ENCODE measurements around the gene CDK5. TPM values are rescaled to one million over a fixed set of nuclear protein-coding genes. Genes with fewer than 3 reads are reported as not detected.

The CDK5 gene
- total RNA-seq, 1 donor, result 17.0 TPM

DNA sequence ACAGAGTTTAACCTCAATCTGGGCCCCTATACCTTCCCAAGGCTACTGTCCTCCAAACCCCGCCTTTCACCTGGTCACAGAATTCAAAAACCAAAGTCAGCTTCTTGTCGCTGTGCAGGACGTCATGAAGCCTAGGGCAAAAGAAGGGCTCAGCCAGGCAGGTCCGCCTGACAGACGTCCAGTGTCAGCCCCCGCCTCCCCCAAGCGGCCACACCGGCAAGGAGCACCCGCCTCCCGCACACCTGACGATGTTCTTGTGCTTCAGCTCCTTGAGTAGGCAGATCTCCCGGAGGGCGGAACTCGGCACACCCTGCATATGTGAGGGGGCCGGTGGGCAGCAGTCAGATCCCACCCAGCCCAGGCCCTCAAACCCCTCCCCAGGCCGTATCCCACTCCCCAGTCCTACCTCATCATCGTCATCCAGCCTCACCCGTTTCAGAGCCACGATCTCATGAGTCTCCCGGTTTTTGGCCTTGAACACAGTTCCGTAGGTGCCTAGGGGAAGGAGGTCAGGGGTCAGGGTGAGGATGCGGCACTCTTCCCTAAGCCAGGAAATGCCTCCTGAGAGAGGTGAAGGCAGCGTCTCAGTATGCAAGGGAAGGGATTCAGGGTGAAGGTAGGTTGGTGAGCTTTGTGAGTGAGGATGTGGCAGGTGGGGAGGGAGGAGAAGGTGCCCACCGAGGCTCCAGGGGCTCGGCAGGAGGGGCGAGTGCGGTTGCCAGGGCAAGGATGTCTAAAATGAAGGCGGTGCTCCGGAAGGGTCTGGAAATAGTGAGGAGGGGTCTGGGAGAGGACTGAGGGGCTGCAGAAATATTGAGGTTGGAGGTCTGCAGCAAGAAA, 811 bp downstream of the CDK5 start:
- Histone ChIP-seq H3K79me2 (ENCODE audit: insufficient read depth, low read length) (peaks cover 20% of the 10 kb centered on the region), H3K4me3 (ENCODE audit: insufficient read depth, low read length) (peak overlapping the region; percentile 91), H3K9me3 (ENCODE audit: low read depth, low read length) (no peaks in the 10 kb centered on the region), H3K4me2 (ENCODE audit: insufficient read depth, low read length) (peak overlapping the region; percentile 100), H4K20me1 (ENCODE audit: insufficient read depth, low read length) (peaks cover 19% of the 10 kb centered on the region), H3K36me3 (ENCODE audit: insufficient read depth, low read length) (peaks cover 4% of the 10 kb centered on the region), H3K4me1 (ENCODE audit: insufficient read depth, low read length) (peaks cover 39% of the 10 kb centered on the region), H3K27ac (ENCODE audit: low read depth, low read length) (no peak overlapping the region), H3K27me3 (ENCODE audit: insufficient read depth, low read length) (no peaks in the 10 kb centered on the region), H2AFZ (ENCODE audit: low read length) (peak overlapping the region; percentile 53)
- DNase-seq (ENCODE audit: insufficient read length, low spot score, missing footprints), result peak; percentile 72
- TF ChIP-seq, protein P1, sequence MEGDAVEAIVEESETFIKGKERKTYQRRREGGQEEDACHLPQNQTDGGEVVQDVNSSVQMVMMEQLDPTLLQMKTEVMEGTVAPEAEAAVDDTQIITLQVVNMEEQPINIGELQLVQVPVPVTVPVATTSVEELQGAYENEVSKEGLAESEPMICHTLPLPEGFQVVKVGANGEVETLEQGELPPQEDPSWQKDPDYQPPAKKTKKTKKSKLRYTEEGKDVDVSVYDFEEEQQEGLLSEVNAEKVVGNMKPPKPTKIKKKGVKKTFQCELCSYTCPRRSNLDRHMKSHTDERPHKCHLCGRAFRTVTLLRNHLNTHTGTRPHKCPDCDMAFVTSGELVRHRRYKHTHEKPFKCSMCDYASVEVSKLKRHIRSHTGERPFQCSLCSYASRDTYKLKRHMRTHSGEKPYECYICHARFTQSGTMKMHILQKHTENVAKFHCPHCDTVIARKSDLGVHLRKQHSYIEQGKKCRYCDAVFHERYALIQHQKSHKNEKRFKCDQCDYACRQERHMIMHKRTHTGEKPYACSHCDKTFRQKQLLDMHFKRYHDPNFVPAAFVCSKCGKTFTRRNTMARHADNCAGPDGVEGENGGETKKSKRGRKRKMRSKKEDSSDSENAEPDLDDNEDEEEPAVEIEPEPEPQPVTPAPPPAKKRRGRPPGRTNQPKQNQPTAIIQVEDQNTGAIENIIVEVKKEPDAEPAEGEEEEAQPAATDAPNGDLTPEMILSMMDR (IDR thresholded peaks at IDR 0.05; ENCODE audit: extremely low read depth, low read depth, low read length), result no peak

DNA sequence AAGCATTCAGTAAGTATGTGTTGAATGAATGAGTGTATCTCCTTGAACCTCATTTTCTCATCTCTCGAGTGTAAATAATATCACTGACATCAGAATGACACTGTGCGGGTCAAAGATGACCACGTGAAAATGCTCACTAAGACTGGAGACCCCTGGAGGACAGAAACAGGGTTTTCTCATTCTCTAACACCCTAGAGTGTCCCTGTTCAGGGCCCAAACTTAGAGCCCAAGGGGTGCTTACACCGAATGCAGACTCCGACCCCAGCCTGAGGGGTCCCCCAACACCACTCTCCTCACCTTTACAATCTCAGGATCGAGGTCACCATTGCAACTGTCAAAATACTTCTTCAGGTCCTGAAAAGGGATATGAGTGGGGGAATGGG, 1.4 kb downstream of the CDK5 start:
- peaks cover 4% of the 10 kb centered on the region for H3K36me3 ChIP-seq (ENCODE audit: insufficient read depth, low read length)
- H4K20me1 ChIP-seq (ENCODE audit: insufficient read depth, low read length), result peaks cover 16% of the 10 kb centered on the region
- no peaks in the 10 kb centered on the region for H3K9me3 ChIP-seq (ENCODE audit: low read depth, low read length)
- H3K4me3 ChIP-seq (ENCODE audit: insufficient read depth, low read length), result no peak overlapping the region
- H2AFZ ChIP-seq (ENCODE audit: low read length), result no peak overlapping the region
- H3K79me2 ChIP-seq (ENCODE audit: insufficient read depth, low read length), result peaks cover 14% of the 10 kb centered on the region
- no peak for DNase-seq (ENCODE audit: insufficient read length, low spot score, missing footprints)
- H3K4me2 ChIP-seq (ENCODE audit: insufficient read depth, low read length), result no peak overlapping the region
- TF ChIP-seq, protein P1 (IDR thresholded peaks at IDR 0.05; ENCODE audit: extremely low read depth, low read depth, low read length), result no peak
- H3K27ac ChIP-seq (ENCODE audit: low read depth, low read length), result no peak overlapping the region
- H3K27me3 ChIP-seq (ENCODE audit: insufficient read depth, low read length), result no peaks in the 10 kb centered on the region
- peaks cover 33% of the 10 kb centered on the region for H3K4me1 ChIP-seq (ENCODE audit: insufficient read depth, low read length)

DNA sequence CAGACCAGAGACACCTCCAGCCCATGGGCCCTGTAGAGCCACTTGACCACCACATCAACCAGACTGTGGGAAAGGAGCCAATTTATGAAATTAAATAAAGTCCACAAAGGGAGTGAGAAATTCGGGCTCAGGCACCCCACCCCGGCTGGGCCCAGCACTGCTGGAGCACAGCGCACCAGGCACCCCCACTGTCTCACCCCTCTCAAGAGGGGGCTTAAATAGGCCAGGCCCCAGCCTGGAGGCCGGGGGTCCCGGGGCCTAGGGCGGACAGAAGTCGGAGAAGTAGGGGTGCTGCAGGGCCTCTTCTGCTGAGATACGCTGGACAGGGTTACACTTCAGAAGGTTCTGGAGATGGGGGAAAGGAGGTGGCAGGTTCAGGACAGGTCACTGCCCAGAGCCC, 3.9 kb downstream of the CDK5 start:
- Histone ChIP-seq H3K4me3 (ENCODE audit: insufficient read depth, low read length) (no peak overlapping the region), H3K36me3 (ENCODE audit: insufficient read depth, low read length) (peaks cover 4% of the 10 kb centered on the region), H4K20me1 (ENCODE audit: insufficient read depth, low read length) (peaks cover 6% of the 10 kb centered on the region), H3K79me2 (ENCODE audit: insufficient read depth, low read length) (no peaks in the 10 kb centered on the region), H2AFZ (ENCODE audit: low read length) (no peak overlapping the region), H3K4me1 (ENCODE audit: insufficient read depth, low read length) (peaks cover 18% of the 10 kb centered on the region), H3K27ac (ENCODE audit: low read depth, low read length) (no peak overlapping the region), H3K4me2 (ENCODE audit: insufficient read depth, low read length) (no peak overlapping the region), H3K27me3 (ENCODE audit: insufficient read depth, low read length) (no peaks in the 10 kb centered on the region), H3K9me3 (ENCODE audit: low read depth, low read length) (no peaks in the 10 kb centered on the region)
- TF ChIP-seq, protein P1 (IDR thresholded peaks at IDR 0.05; ENCODE audit: extremely low read depth, low read depth, low read length), result no peak
- DNase-seq (ENCODE audit: insufficient read length, low spot score, missing footprints), result no peak

DNA sequence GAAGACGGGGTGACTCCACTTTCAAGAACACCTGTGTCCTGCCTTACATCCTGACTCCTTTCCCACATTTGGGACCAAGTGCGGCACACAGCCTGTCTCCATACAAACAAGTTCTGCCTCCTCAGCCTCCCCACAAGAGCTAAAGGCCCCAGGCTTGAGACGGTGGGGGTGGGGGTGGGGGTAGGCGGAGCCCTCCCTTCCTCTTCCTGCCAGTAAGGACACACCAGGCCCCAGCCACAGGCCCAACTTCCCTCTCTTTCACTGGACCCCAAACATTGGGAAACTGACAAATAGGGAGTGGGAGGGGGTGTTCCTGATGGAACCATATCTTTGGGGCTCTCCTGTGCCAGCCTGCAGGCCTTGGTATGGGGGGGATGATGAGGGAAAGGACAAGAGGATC, 4.6 kb downstream of the CDK5 start:
- Histone ChIP-seq H2AFZ (ENCODE audit: low read length) (no peak overlapping the region), H4K20me1 (ENCODE audit: insufficient read depth, low read length) (peaks cover 6% of the 10 kb centered on the region), H3K79me2 (ENCODE audit: insufficient read depth, low read length) (no peaks in the 10 kb centered on the region), H3K4me3 (ENCODE audit: insufficient read depth, low read length) (no peak overlapping the region), H3K9me3 (ENCODE audit: low read depth, low read length) (no peaks in the 10 kb centered on the region), H3K4me1 (ENCODE audit: insufficient read depth, low read length) (peaks cover 11% of the 10 kb centered on the region), H3K4me2 (ENCODE audit: insufficient read depth, low read length) (no peak overlapping the region), H3K27ac (ENCODE audit: low read depth, low read length) (no peak overlapping the region), H3K36me3 (ENCODE audit: insufficient read depth, low read length) (peaks cover 4% of the 10 kb centered on the region), H3K27me3 (ENCODE audit: insufficient read depth, low read length) (no peaks in the 10 kb centered on the region)
- TF ChIP-seq, protein P1 (IDR thresholded peaks at IDR 0.05; ENCODE audit: extremely low read depth, low read depth, low read length), result no peak
- DNase-seq (ENCODE audit: insufficient read length, low spot score, missing footprints), result no peak
